DMS53 treated with DMSO at 0.1 percent for 48 hours (cell line): ENCODE data around the gene SLFN14.
"Not testable (repeated sequence)": the region's sequence is repeated elsewhere in the genome, so short reads cannot be mapped to it uniquely, and the experiment has no call there.

ENCODE experiments used
- DNase-seq: peaks from one replicate; lab custom pipeline; 2025; ENCODE audit not compliant: unreplicated experiment; lab: John Stamatoyannopoulos, UW

The SLFN14 gene

GRCh38 chr17:35559495-35560210 lies 966 bp downstream of the SLFN14 start:
- DNase-seq, result no peak

GRCh38 chr17:35557353-35557752 lies 3.3 kb downstream of the SLFN14 start:
- DNase-seq, result no peak

- DNase-seq, result no peak
Observed at GRCh38 chr17:35555691-35556090, 4.9 kb downstream of the SLFN14 start.

GRCh38 chr17:35554668-35555067 lies 6.0 kb downstream of the SLFN14 start:
- DNase-seq, result no peak

- DNase-seq, result no peak
Observed at GRCh38 chr17:35553310-35553709, 7.3 kb downstream of the SLFN14 start.

- DNase-seq, result no peak
Observed at GRCh38 chr17:35548978-35549377, 11.6 kb downstream of the SLFN14 start.

- no peak for DNase-seq
Observed at GRCh38 chr17:35548208-35548810, 12.3 kb downstream of the SLFN14 start.

- DNase-seq, result no peak
Observed at GRCh38 chr17:35546487-35546886, 14.1 kb downstream of the SLFN14 start.

GRCh38 chr17:35545150-35545549 lies 15.5 kb downstream of the SLFN14 start:
- no peak for DNase-seq

GRCh38 chr17:35543856-35544255 lies 16.8 kb downstream of the SLFN14 start:
- DNase-seq, result no peak

- no peak for DNase-seq
Observed at GRCh38 chr17:35542990-35543389, 17.6 kb downstream of the SLFN14 start.

- no peak for DNase-seq
Observed at GRCh38 chr17:35541434-35541833, 19.2 kb downstream of the SLFN14 start.

GRCh38 chr17:35540589-35541404 lies 19.8 kb downstream of the SLFN14 start:
- DNase-seq, result no peak

- DNase-seq, result no peak
Observed at GRCh38 chr17:35539659-35540026, 21.0 kb downstream of the SLFN14 start.

- no peak for DNase-seq
Observed at GRCh38 chr17:35537601-35538141, 22.9 kb downstream of the SLFN14 start, which contains the start of gene SLFN12L. TSS of gene SLFN12L (minus strand) at chr17:35537678. CDS start at chr17:35522364, 15,314 bp downstream.

GRCh38 chr17:35536664-35537171 lies 23.9 kb downstream of the SLFN14 start:
- DNase-seq, result no peak

GRCh38 chr17:35535406-35535805 lies 25.2 kb downstream of the SLFN14 start:
- not testable (repeated sequence) for DNase-seq

- no peak for DNase-seq
Observed at GRCh38 chr17:35534576-35535093, 26.0 kb downstream of the SLFN14 start.

GRCh38 chr17:35531160-35531559 lies 29.5 kb downstream of the SLFN14 start:
- DNase-seq, result no peak

GRCh38 chr17:35529866-35530265 lies 30.8 kb downstream of the SLFN14 start:
- DNase-seq, result no peak

GRCh38 chr17:35529326-35529725 lies 31.3 kb downstream of the SLFN14 start:
- DNase-seq, result not testable (repeated sequence)
